Tibial nerve (tissue), 4 donors: ENCODE results near the gene DCPS.

Experiments used
- EP300 ChIP-seq, 2 donors: sonication (generic); formaldehyde crosslinking; IDR thresholded peaks; one replicate each; pipeline ENCODE4 v1.6.1; 2017; ENCODE audit warnings: antibody characterized with exemption in 2 of 2, mild to moderate bottlenecking in 1 of 2
- POLR2A ChIP-seq, 2 donors: fragments of 450-650 bp; IDR thresholded peaks; one replicate each; pipeline ENCODE4 v1.6.1; 2017; ENCODE audit warnings: antibody characterized with exemption in 2 of 2, mild to moderate bottlenecking in 2 of 2, moderate library complexity in 2 of 2
- TF ChIP-seq, protein P1 (sequence below), 5 experiments: fragments of 200-600 bp in 3 of 5; fragments of 450-650 bp in 2 of 5; sonication (generic) in 3 of 5; IDR thresholded peaks; one replicate each; pipeline ENCODE4 v1.5.1; 2016 to 2019; ENCODE audit warnings: antibody characterized with exemption in 5 of 5, mild to moderate bottlenecking in 3 of 5, moderate library complexity in 2 of 5

DNA sequence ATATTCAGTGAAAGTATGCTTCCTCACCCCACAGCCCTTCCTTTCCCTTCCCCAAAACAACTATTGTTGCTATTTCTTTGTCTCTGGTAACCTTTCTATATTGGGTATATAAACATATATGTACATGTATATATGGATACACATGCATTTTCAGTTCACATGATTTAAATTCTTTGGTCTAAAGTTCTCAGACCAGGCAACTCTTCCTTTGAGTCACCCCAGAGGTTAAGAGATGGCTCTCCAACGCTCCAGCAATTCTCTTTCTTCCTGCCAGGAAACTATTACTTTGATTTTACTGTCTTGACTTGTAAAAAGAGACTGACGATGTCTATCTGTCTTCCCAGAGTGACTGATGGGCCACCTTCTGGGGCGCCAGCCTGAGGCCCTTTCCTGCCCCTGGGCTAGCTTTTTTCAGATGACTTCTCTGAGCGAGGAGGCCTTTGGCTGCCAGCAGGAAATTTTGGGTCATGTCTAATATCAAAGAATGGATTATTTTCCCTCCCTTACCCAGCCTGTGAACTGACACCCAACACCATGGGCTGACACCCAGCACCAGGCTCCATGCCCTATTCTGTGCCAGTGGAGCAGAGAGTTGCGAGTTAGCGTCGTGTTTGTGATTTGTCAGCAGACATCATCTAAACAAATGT lies 37.2 kb downstream of the DCPS start:
- TF ChIP-seq, protein P1, sequence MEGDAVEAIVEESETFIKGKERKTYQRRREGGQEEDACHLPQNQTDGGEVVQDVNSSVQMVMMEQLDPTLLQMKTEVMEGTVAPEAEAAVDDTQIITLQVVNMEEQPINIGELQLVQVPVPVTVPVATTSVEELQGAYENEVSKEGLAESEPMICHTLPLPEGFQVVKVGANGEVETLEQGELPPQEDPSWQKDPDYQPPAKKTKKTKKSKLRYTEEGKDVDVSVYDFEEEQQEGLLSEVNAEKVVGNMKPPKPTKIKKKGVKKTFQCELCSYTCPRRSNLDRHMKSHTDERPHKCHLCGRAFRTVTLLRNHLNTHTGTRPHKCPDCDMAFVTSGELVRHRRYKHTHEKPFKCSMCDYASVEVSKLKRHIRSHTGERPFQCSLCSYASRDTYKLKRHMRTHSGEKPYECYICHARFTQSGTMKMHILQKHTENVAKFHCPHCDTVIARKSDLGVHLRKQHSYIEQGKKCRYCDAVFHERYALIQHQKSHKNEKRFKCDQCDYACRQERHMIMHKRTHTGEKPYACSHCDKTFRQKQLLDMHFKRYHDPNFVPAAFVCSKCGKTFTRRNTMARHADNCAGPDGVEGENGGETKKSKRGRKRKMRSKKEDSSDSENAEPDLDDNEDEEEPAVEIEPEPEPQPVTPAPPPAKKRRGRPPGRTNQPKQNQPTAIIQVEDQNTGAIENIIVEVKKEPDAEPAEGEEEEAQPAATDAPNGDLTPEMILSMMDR (IDR thresholded peaks at IDR 0.05): no peak
- TF ChIP-seq EP300 (IDR thresholded peaks at IDR 0.05) (no peak), POLR2A (IDR thresholded peaks at IDR 0.05) (no peak)
